ENCODE results near the gene BAZ1B.

GRCh38 chr7:73532224-73532623, 10.1 kb upstream of the BAZ1B start:
- no peak for TF ChIP-seq POLR2AphosphoS5 (IDR thresholded peaks at IDR 0.05)
- TF ChIP-seq, protein P1, sequence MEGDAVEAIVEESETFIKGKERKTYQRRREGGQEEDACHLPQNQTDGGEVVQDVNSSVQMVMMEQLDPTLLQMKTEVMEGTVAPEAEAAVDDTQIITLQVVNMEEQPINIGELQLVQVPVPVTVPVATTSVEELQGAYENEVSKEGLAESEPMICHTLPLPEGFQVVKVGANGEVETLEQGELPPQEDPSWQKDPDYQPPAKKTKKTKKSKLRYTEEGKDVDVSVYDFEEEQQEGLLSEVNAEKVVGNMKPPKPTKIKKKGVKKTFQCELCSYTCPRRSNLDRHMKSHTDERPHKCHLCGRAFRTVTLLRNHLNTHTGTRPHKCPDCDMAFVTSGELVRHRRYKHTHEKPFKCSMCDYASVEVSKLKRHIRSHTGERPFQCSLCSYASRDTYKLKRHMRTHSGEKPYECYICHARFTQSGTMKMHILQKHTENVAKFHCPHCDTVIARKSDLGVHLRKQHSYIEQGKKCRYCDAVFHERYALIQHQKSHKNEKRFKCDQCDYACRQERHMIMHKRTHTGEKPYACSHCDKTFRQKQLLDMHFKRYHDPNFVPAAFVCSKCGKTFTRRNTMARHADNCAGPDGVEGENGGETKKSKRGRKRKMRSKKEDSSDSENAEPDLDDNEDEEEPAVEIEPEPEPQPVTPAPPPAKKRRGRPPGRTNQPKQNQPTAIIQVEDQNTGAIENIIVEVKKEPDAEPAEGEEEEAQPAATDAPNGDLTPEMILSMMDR (IDR thresholded peaks at IDR 0.05) = no peak
- TF ChIP-seq POLR2A (IDR thresholded peaks at IDR 0.05) = no peak

Measured in breast epithelium (tissue), 3 donors.